HL-60 (cell line): Measurements from ENCODE around the gene PSMG3.

Experiments used
- CTCF ChIP-seq: IDR thresholded peaks from one replicate; pipeline ENCODE4 v1.5.1; 2011; ENCODE audit warnings: low read length, control low read depth, inconsistent platforms; ENCODE audit not compliant: insufficient read depth
- POLR2AphosphoS5 ChIP-seq: IDR thresholded peaks from 2 replicates; pipeline ENCODE4 v1.6.1; 2012; ENCODE audit warnings: low read depth
- REST ChIP-seq: IDR thresholded peaks from 2 replicates; pipeline ENCODE4 v1.6.1; 2012; ENCODE audit warnings: low read depth; ENCODE audit not compliant: insufficient replicate concordance

- TF ChIP-seq CTCF (no peak), POLR2AphosphoS5 (no peak), REST (no peak)
Measured at GRCh38 chr7:1549357-1550004, 20.4 kb downstream of the PSMG3 start.
